Activated T-cell treated with anti-CD3 and anti-CD28 coated beads for 24 hours (primary cell): ENCODE data around the gene FUT8.
"Not testable (repeated sequence)": the region's sequence is repeated elsewhere in the genome, so short reads cannot be mapped to it uniquely, and the experiment has no call there.

Experiments used
- DNase-seq: peaks from one replicate; pipeline ENCODE4 v3.0.0-alpha.2; 2020; ENCODE audit warnings: low read depth

The FUT8 gene

GRCh38 chr14:65622703-65623102, 210.2 kb downstream of the FUT8 start:
- no peak for DNase-seq

GRCh38 chr14:65623759-65624158, 211.2 kb downstream of the FUT8 start:
- no peak for DNase-seq

GRCh38 chr14:65627315-65627714, 214.8 kb downstream of the FUT8 start:
- DNase-seq = no peak

- DNase-seq = no peak
These were observed 216.1 kb downstream of the FUT8 start for GRCh38 chr14:65628664-65629063.

GRCh38 chr14:65631040-65631439, 218.5 kb downstream of the FUT8 start:
- DNase-seq = no peak

- DNase-seq = no peak
These were observed 220.0 kb downstream of the FUT8 start for GRCh38 chr14:65632487-65632886.

GRCh38 chr14:65633666-65634065, 221.1 kb downstream of the FUT8 start:
- DNase-seq = not testable (repeated sequence)

GRCh38 chr14:65637780-65638179, 225.2 kb downstream of the FUT8 start:
- DNase-seq = peak; percentile 21

GRCh38 chr14:65639216-65639615, 226.7 kb downstream of the FUT8 start:
- DNase-seq = no peak

GRCh38 chr14:65650826-65651225, 238.3 kb downstream of the FUT8 start:
- DNase-seq = no peak

- DNase-seq = no peak
These were observed 244.0 kb downstream of the FUT8 start for GRCh38 chr14:65656554-65656953.

GRCh38 chr14:65658202-65658601, 245.7 kb downstream of the FUT8 start:
- no peak for DNase-seq

- no peak for DNase-seq
These were observed 249.3 kb downstream of the FUT8 start for GRCh38 chr14:65661865-65662264.

GRCh38 chr14:65664436-65664835, 251.9 kb downstream of the FUT8 start:
- DNase-seq = no peak

- no peak for DNase-seq
These were observed 264.0 kb downstream of the FUT8 start for GRCh38 chr14:65676361-65677014.

- DNase-seq = no peak
These were observed 273.0 kb downstream of the FUT8 start for GRCh38 chr14:65685572-65685971.

GRCh38 chr14:65686761-65687160, 274.2 kb downstream of the FUT8 start:
- DNase-seq = no peak

- no peak for DNase-seq
These were observed 276.5 kb downstream of the FUT8 start for GRCh38 chr14:65689070-65689469.

GRCh38 chr14:65692566-65692965, 280.0 kb downstream of the FUT8 start:
- not testable (repeated sequence) for DNase-seq

- DNase-seq = no peak
These were observed 284.3 kb downstream of the FUT8 start for GRCh38 chr14:65696801-65697200.

GRCh38 chr14:65703521-65703920, 291.0 kb downstream of the FUT8 start:
- DNase-seq = no peak

GRCh38 chr14:65703996-65704395, 291.5 kb downstream of the FUT8 start:
- no peak for DNase-seq

- no peak for DNase-seq
These were observed 291.9 kb downstream of the FUT8 start for GRCh38 chr14:65704437-65704836.

- DNase-seq = peak; percentile 17
These were observed 292.3 kb downstream of the FUT8 start for GRCh38 chr14:65704850-65705249.
